HG03060 (cell line): ENCODE data around the gene SCAPER.

Source experiments
- ATAC-seq: cut with Tn5 transposase; IDR thresholded peaks from one replicate; pipeline ENCODE4 v1.9.1; 2021; ENCODE audit warnings: low read depth, moderate number of reproducible peaks; ENCODE audit not compliant: unreplicated experiment

SCAPER gene, protein sequence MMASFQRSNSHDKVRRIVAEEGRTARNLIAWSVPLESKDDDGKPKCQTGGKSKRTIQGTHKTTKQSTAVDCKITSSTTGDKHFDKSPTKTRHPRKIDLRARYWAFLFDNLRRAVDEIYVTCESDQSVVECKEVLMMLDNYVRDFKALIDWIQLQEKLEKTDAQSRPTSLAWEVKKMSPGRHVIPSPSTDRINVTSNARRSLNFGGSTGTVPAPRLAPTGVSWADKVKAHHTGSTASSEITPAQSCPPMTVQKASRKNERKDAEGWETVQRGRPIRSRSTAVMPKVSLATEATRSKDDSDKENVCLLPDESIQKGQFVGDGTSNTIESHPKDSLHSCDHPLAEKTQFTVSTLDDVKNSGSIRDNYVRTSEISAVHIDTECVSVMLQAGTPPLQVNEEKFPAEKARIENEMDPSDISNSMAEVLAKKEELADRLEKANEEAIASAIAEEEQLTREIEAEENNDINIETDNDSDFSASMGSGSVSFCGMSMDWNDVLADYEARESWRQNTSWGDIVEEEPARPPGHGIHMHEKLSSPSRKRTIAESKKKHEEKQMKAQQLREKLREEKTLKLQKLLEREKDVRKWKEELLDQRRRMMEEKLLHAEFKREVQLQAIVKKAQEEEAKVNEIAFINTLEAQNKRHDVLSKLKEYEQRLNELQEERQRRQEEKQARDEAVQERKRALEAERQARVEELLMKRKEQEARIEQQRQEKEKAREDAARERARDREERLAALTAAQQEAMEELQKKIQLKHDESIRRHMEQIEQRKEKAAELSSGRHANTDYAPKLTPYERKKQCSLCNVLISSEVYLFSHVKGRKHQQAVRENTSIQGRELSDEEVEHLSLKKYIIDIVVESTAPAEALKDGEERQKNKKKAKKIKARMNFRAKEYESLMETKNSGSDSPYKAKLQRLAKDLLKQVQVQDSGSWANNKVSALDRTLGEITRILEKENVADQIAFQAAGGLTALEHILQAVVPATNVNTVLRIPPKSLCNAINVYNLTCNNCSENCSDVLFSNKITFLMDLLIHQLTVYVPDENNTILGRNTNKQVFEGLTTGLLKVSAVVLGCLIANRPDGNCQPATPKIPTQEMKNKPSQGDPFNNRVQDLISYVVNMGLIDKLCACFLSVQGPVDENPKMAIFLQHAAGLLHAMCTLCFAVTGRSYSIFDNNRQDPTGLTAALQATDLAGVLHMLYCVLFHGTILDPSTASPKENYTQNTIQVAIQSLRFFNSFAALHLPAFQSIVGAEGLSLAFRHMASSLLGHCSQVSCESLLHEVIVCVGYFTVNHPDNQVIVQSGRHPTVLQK (N-terminal part only)

GRCh38 chr15:76905013-76905839 lies at the start of gene SCAPER:
Gene SCAPER, minus strand, starts transcription at chr15:76905340. Its CDS starts 21,523 bp downstream, at chr15:76883817.
- ATAC-seq, result no peak

DNA sequence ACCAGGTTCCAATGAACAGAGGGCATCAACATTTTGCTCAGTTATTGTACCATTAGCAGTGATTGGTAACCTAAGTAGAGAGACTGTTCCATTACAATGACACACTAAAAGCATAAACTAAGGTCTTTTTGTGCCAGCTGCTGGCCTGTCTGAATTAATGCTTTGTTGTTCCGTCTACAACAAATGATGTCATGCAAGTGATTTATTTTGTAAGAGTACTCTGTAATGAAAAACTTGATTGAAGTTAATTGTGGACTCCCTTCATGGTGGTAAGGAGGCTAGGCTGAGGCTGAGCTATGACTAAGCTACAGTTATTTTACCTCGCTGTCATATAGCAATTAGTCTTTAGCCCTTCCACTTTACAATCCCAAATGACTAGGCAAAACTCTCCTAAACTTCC lies 49.6 kb upstream of the SCAPER start:
- no peak for ATAC-seq

DNA sequence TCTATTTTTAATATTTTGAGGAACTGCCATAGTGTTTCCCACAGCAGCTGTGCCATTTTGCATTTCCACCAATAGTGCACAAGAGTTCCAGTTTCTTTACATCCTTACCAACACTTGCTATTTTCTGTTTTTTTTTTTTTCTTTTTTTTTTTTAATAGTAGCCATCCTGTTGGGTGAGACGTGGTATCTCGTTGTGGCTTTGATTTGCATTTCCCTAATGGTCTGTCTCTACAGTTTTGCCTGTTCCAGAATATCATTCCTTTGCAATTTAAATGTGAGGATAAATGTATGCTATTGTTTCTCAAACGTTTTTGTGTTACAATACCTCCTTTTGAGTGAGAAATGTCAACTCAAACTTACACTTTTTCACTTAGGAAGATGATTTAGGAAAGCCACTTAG lies 48.8 kb upstream of the SCAPER start:
- no peak for ATAC-seq

DNA sequence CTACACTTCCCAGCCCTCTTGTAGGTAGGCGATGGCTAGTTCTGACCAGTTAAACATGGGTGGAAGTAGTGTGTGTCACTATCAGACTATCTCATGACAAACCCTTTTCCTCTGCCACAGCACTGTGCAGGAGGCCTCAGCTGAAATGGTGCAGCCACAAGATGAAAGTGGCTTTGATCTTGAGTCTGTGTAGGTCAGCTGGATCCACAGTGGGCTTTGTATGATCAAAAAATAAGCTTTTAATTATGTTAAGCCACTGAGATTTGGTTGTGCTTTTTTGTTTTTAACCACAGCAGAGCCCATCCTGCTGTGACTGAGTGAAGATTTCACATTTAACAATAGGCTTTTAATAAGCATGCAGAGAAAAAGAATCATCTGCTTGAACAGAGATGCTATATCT lies 46.1 kb upstream of the SCAPER start:
- no peak for ATAC-seq

- no peak for ATAC-seq
Measured at GRCh38 chr15:76947454-76947853, 42.3 kb upstream of the SCAPER start.

- no peak for ATAC-seq
Measured at GRCh38 chr15:76945494-76946093, 40.5 kb upstream of the SCAPER start.

GRCh38 chr15:76942331-76942730 lies 37.2 kb upstream of the SCAPER start:
- no peak for ATAC-seq

GRCh38 chr15:76941636-76942035 lies 36.5 kb upstream of the SCAPER start:
- no peak for ATAC-seq

GRCh38 chr15:76939715-76940114 lies 34.6 kb upstream of the SCAPER start:
- ATAC-seq, result no peak

- no peak for ATAC-seq
Measured at GRCh38 chr15:76938752-76939151, 33.6 kb upstream of the SCAPER start.

- ATAC-seq, result no peak
Measured at GRCh38 chr15:76936671-76937070, 31.5 kb upstream of the SCAPER start.

DNA sequence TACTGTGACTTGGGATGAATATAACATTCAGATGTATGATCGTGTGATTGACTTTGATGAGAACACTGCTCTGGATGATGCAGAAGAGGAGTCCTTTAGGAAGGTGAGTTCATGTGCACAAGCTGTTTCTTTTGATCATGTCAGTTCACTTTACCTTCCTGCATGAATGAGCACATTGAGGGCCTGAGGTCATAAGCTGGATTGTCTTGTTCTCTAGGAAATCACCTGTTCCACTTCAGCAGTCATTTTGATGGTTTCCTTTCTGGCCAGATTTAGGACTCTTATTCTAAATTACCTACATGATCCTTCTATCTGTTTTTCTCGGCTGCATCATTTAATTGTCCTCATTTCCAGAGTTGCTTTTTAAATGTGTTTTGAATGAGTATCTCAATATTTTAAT lies 30.5 kb upstream of the SCAPER start:
- ATAC-seq, result no peak

DNA sequence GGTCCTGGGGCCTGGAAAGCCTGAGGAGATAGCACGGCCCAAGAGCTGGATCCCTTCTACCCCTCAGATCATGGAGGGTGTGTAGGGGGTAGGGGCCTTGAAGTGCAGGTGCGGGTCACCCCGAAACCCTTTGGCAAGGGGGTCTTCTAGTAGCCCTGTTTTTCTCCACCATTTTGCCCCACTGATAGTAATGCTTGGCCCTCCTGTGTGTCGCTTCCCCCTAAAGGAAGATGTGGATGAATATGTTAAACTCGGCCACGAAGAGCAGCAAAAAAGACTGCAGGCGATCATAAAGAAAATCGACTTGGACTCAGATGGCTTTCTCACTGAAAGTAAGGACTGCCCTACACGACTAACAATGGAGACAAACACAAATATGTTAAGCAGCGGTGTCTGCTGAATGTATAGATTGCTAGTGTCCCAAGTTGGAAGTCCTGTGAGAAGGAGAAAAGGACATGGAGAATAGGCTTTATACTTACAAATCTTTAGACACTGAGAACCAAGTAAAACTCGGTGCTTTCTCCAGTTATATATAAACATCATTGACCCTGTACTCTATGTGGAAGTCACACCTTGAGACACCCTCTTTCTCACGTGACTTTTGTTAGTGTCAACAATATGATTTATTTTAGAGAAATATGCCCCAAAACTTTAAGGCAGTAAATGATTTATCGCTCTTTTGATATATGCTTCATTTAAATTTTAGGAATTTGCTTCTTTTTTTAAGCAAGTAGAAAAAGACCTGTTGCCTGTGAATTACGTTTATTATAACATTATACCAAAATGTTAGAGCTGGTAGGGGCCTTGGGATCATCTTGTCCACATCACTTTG lies 27.2 kb upstream of the SCAPER start:
- no peak for ATAC-seq

DNA sequence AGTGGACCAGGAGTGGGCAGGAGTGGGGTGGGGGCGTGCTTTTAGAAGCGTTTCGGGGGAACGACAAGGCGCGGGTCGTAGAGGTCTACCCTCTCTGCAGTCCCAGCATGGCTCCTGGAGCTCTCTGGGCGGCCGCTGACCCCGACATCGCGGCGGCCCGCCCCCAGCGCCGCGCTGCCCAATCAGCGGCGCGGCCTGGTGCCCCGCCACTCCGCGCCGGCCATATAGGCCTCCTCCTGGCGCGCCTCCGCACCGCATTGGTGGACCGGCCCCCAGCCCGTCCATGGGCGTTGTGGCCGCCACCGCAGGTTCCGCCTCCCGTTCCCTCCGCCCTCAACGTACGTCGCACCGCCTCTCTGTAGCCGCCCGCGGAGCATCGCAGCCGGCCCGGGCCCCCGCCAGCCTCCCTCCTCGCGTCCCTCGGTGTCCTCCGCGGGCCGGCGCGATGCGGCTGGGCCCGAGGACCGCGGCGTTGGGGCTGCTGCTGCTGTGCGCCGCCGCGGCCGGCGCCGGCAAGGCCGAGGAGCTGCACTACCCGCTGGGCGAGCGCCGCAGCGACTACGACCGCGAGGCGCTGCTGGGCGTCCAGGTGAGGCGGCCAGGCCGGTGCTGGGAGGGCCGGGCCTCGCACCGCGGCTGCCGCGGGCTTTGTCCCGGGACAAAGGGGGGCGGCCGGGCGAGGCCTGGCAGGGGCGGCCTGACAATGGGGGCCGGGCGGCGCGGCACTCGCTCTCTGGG lies 26.4 kb upstream of the SCAPER start, which contains the start of gene RCN2:
Gene RCN2 (plus strand): TSS at position 353 of the 738 bp plus-strand sequence. CDS start 93 bp downstream, at position 446.
- ATAC-seq, result peak; percentile 92

GRCh38 chr15:76930831-76931396 lies 25.8 kb upstream of the SCAPER start:
- no peak for ATAC-seq

GRCh38 chr15:76929011-76929760 lies 24.0 kb upstream of the SCAPER start:
- no peak for ATAC-seq

DNA sequence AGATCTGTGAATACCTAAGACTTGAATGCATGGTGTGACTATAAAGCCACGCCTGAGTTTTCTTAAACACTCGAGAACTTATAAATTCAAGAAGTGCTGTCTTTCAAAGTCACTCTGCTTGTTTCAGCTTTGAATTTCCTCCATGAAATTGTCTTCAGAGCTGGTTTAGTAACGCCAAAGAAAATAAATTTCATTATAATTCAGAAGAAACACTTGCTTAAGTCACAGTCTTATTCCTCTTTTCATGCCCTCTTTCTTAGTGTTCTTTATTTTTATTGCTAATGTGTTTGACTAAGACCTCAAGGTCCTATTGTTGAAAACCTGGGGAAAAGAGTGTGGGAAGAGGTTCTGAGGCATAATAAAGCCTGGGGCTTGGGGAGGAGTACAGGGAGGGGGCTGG lies 23.1 kb upstream of the SCAPER start:
- no peak for ATAC-seq
